HEK293 (cell line): ENCODE measurements around the gene VTN.

Experiments
- BCL11B ChIP-seq: fragments of 450-650 bp; formaldehyde crosslinking; IDR thresholded peaks from 2 replicates; pipeline ENCODE4 v1.5.1; 2016; ENCODE audit warnings: low read depth, missing biosample characterization, missing genetic modification characterization
- BCL6B ChIP-seq: fragments of 450-650 bp; formaldehyde crosslinking; IDR thresholded peaks from 2 replicates; pipeline ENCODE4 v1.5.1; 2017; ENCODE audit warnings: missing biosample characterization, missing genetic modification characterization
- HOXC10 ChIP-seq: sonication (generic); formaldehyde crosslinking; IDR thresholded peaks from 2 replicates; pipeline ENCODE4 v1.8.1; 2023; ENCODE audit warnings: mild to moderate bottlenecking, missing genetic modification reagents
- KLF8 ChIP-seq: fragments of 450-650 bp; formaldehyde crosslinking; IDR thresholded peaks from 2 replicates; pipeline ENCODE4 v1.5.1; 2016; ENCODE audit warnings: missing biosample characterization, missing genetic modification characterization
- YY1 ChIP-seq: fragments of 450-650 bp; formaldehyde crosslinking; IDR thresholded peaks from 2 replicates; pipeline ENCODE4 v1.5.1; 2018; ENCODE audit warnings: missing biosample characterization, missing genetic modification characterization
- ZBTB21 ChIP-seq: fragments of 450-650 bp; formaldehyde crosslinking; IDR thresholded peaks from 2 replicates; pipeline ENCODE4 v1.5.1; 2017; ENCODE audit warnings: missing biosample characterization, missing genetic modification characterization
- ZBTB48 ChIP-seq: fragments of 450-650 bp; formaldehyde crosslinking; IDR thresholded peaks from 2 replicates; pipeline ENCODE4 v1.5.1; 2016; ENCODE audit warnings: missing biosample characterization, missing genetic modification characterization
- ZNF184 ChIP-seq: fragments of 450-650 bp; IDR thresholded peaks from 2 replicates; pipeline ENCODE4 v1.5.1; 2018; ENCODE audit warnings: missing biosample characterization, mild to moderate bottlenecking, missing genetic modification characterization
- ZNF274 ChIP-seq, 2 experiments: fragments of 200-500 bp in 1 of 2; fragments of 450-650 bp in 1 of 2; sonication (Bioruptor generic) in 1 of 2; formaldehyde crosslinking in 1 of 2; IDR thresholded peaks; 2 replicates each; pipeline versions ENCODE4 v1.5.1 to v1.6.1; 2014 to 2016; ENCODE audit warnings: borderline replicate concordance in 1 of 2, inconsistent platforms in 1 of 2, low read length in 1 of 2, missing biosample characterization in 1 of 2, missing genetic modification characterization in 1 of 2
- ZNF350 ChIP-seq: fragments of 450-650 bp; formaldehyde crosslinking; IDR thresholded peaks from 2 replicates; pipeline ENCODE4 v1.5.0; 2017; ENCODE audit warnings: missing biosample characterization, mild to moderate bottlenecking, missing genetic modification characterization
- ZNF501 ChIP-seq: fragments of 450-650 bp; formaldehyde crosslinking; IDR thresholded peaks from 2 replicates; pipeline ENCODE4 v1.5.1; 2016; ENCODE audit warnings: missing biosample characterization, missing genetic modification characterization
- ZNF626 ChIP-seq: fragments of 450-650 bp; sonication (Bioruptor Pico); formaldehyde crosslinking; IDR thresholded peaks from 2 replicates; pipeline ENCODE4 v1.5.1; 2018; ENCODE audit warnings: missing biosample characterization, missing genetic modification characterization, inconsistent platforms
- ZNF692 ChIP-seq: fragments of 450-650 bp; formaldehyde crosslinking; IDR thresholded peaks from 2 replicates; pipeline ENCODE4 v1.5.1; 2016; ENCODE audit warnings: missing biosample characterization, missing genetic modification characterization
- ZXDB ChIP-seq: fragments of 450-650 bp; formaldehyde crosslinking; IDR thresholded peaks from 2 replicates; pipeline ENCODE4 v1.5.1; 2016; ENCODE audit warnings: missing biosample characterization, missing genetic modification characterization
- TF ChIP-seq, protein P1 (sequence below): fragments of 450-650 bp; formaldehyde crosslinking; optimal IDR thresholded peaks from 2 replicates; pipeline ENCODE3; 2016; ENCODE audit warnings: missing biosample characterization, mild to moderate bottlenecking, missing genetic modification characterization
- TF ChIP-seq, protein P2 (sequence below): fragments of 450-650 bp; formaldehyde crosslinking; IDR thresholded peaks from 2 replicates; pipeline ENCODE4 v1.5.0; 2017; ENCODE audit warnings: missing biosample characterization, missing genetic modification characterization, borderline replicate concordance
- TF ChIP-seq, protein P3 (sequence below): fragments of 450-650 bp; formaldehyde crosslinking; IDR thresholded peaks from 2 replicates; pipeline ENCODE4 v1.5.1; 2016; ENCODE audit warnings: missing biosample characterization, missing genetic modification characterization
- TF ChIP-seq, protein P4 (sequence below): fragments of 450-650 bp; formaldehyde crosslinking; IDR thresholded peaks from 2 replicates; pipeline ENCODE4 v1.5.1; 2016; ENCODE audit warnings: missing biosample characterization, missing genetic modification characterization, low read depth
- TF ChIP-seq, protein P5 (sequence below): fragments of 450-650 bp; formaldehyde crosslinking; IDR thresholded peaks from 2 replicates; pipeline ENCODE4 v1.5.1; 2016; ENCODE audit warnings: missing biosample characterization, missing genetic modification characterization
- TF ChIP-seq, protein P6 (sequence below): fragments of 450-650 bp; formaldehyde crosslinking; IDR thresholded peaks from 2 replicates; pipeline ENCODE4 v1.5.1; 2016; ENCODE audit warnings: missing biosample characterization, missing genetic modification characterization

Gene VTN

GRCh38 chr17:28357061-28357900, 12.8 kb downstream of the VTN start, which contains the start of gene POLDIP2 (continued):
- no peak for TF ChIP-seq BCL6B (tag by site-specific recombination)
- 0 out of 2 replicates have a peak, but pooled peaks have one; percentile 18 for TF ChIP-seq ZBTB48 (tag by site-specific recombination)
- peak; percentile 85 for TF ChIP-seq ZXDB (tag by site-specific recombination)
- TF ChIP-seq ZNF350: 0 out of 2 replicates have a peak, but pooled peaks have one; percentile 32
- TF ChIP-seq YY1: peak; percentile 94
- TF ChIP-seq, protein P1, sequence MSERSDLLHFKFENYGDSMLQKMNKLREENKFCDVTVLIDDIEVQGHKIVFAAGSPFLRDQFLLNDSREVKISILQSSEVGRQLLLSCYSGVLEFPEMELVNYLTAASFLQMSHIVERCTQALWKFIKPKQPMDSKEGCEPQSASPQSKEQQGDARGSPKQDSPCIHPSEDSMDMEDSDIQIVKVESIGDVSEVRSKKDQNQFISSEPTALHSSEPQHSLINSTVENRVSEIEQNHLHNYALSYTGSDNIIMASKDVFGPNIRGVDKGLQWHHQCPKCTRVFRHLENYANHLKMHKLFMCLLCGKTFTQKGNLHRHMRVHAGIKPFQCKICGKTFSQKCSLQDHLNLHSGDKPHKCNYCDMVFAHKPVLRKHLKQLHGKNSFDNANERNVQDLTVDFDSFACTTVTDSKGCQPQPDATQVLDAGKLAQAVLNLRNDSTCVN (tag by site-specific recombination): peak; percentile 53
- no peak for TF ChIP-seq ZNF274 (IDR thresholded peaks at IDR 0.05; ENCODE audit: low read length)
- no peak for TF ChIP-seq ZNF274 (tag by site-specific recombination; IDR thresholded peaks at IDR 0.05; ENCODE audit: borderline replicate concordance)
- TF ChIP-seq ZNF626 (tag by site-specific recombination): no peak
- peak; percentile 79 for TF ChIP-seq ZNF692 (tag by site-specific recombination)
- no peak for TF ChIP-seq HOXC10
- TF ChIP-seq, protein P2, sequence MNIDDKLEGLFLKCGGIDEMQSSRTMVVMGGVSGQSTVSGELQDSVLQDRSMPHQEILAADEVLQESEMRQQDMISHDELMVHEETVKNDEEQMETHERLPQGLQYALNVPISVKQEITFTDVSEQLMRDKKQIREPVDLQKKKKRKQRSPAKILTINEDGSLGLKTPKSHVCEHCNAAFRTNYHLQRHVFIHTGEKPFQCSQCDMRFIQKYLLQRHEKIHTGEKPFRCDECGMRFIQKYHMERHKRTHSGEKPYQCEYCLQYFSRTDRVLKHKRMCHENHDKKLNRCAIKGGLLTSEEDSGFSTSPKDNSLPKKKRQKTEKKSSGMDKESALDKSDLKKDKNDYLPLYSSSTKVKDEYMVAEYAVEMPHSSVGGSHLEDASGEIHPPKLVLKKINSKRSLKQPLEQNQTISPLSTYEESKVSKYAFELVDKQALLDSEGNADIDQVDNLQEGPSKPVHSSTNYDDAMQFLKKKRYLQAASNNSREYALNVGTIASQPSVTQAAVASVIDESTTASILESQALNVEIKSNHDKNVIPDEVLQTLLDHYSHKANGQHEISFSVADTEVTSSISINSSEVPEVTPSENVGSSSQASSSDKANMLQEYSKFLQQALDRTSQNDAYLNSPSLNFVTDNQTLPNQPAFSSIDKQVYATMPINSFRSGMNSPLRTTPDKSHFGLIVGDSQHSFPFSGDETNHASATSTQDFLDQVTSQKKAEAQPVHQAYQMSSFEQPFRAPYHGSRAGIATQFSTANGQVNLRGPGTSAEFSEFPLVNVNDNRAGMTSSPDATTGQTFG (tag by site-specific recombination): no peak
- peak; percentile 54; the same call in 1 of the 2 replicates for TF ChIP-seq ZBTB21 (tag by site-specific recombination)
- TF ChIP-seq, protein P3, sequence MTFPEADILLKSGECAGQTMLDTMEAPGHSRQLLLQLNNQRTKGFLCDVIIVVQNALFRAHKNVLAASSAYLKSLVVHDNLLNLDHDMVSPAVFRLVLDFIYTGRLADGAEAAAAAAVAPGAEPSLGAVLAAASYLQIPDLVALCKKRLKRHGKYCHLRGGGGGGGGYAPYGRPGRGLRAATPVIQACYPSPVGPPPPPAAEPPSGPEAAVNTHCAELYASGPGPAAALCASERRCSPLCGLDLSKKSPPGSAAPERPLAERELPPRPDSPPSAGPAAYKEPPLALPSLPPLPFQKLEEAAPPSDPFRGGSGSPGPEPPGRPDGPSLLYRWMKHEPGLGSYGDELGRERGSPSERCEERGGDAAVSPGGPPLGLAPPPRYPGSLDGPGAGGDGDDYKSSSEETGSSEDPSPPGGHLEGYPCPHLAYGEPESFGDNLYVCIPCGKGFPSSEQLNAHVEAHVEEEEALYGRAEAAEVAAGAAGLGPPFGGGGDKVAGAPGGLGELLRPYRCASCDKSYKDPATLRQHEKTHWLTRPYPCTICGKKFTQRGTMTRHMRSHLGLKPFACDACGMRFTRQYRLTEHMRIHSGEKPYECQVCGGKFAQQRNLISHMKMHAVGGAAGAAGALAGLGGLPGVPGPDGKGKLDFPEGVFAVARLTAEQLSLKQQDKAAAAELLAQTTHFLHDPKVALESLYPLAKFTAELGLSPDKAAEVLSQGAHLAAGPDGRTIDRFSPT: no peak
- TF ChIP-seq, protein P4, sequence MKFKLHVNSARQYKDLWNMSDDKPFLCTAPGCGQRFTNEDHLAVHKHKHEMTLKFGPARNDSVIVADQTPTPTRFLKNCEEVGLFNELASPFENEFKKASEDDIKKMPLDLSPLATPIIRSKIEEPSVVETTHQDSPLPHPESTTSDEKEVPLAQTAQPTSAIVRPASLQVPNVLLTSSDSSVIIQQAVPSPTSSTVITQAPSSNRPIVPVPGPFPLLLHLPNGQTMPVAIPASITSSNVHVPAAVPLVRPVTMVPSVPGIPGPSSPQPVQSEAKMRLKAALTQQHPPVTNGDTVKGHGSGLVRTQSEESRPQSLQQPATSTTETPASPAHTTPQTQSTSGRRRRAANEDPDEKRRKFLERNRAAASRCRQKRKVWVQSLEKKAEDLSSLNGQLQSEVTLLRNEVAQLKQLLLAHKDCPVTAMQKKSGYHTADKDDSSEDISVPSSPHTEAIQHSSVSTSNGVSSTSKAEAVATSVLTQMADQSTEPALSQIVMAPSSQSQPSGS (tag by site-specific recombination): no peak
- peak; percentile 67; the same call in 1 of the 2 replicates for TF ChIP-seq ZNF184 (tag by site-specific recombination)
- peak; percentile 85 for TF ChIP-seq KLF8 (tag by site-specific recombination)
- TF ChIP-seq, protein P5, sequence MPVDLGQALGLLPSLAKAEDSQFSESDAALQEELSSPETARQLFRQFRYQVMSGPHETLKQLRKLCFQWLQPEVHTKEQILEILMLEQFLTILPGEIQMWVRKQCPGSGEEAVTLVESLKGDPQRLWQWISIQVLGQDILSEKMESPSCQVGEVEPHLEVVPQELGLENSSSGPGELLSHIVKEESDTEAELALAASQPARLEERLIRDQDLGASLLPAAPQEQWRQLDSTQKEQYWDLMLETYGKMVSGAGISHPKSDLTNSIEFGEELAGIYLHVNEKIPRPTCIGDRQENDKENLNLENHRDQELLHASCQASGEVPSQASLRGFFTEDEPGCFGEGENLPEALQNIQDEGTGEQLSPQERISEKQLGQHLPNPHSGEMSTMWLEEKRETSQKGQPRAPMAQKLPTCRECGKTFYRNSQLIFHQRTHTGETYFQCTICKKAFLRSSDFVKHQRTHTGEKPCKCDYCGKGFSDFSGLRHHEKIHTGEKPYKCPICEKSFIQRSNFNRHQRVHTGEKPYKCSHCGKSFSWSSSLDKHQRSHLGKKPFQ: no peak
- no peak; the same call in 1 of the 2 replicates for TF ChIP-seq ZNF501
- TF ChIP-seq, protein P6, sequence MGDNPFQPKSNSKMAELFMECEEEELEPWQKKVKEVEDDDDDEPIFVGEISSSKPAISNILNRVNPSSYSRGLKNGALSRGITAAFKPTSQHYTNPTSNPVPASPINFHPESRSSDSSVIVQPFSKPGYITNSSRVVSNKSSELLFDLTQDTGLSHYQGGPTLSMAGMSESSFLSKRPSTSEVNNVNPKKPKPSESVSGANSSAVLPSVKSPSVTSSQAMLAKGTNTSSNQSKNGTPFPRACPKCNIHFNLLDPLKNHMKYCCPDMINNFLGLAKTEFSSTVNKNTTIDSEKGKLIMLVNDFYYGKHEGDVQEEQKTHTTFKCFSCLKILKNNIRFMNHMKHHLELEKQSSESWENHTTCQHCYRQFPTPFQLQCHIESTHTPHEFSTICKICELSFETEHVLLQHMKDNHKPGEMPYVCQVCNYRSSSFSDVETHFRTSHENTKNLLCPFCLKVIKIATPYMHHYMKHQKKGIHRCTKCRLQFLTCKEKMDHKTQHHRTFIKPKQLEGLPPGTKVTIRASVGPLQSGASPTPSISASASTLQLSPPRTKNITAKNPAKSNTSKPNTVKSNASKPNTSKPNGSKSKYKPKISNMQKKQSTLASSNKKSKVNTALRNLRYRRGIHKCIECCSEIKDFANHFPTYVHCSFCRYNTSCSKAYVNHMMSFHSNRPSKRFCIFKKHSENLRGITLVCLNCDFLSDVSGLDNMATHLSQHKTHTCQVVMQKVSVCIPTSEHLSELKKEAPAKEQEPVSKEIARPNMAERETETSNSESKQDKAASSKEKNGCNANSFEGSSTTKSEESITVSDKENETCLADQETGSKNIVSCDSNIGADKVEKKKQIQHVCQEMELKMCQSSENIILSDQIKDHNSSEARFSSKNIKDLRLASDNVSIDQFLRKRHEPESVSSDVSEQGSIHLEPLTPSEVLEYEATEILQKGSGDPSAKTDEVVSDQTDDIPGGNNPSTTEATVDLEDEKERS: no peak
- peak; percentile 56; the same call in 1 of the 2 replicates for TF ChIP-seq BCL11B
